Tibial nerve (tissue), 4 donors: ENCODE measurements around the gene SMOC1. TPM values are rescaled to one million over a fixed set of nuclear protein-coding genes. Genes with fewer than 3 reads are reported as not detected.

Experiments used
- DNase-seq, 2 donors: peaks; one replicate each; pipeline ENCODE4 v3.0.0-alpha.2; 2019; ENCODE audit warnings: low spot score in 2 of 2
- H3K27ac ChIP-seq, 4 donors: fragments of 200-600 bp; sonication (generic) in 3 of 4; one replicate each; pipeline ENCODE4 v1.5.1; 2017 to 2019; ENCODE audit warnings: mild to moderate bottlenecking in 1 of 4
- H3K27me3 ChIP-seq, 2 donors: fragments of 200-600 bp; sonication (generic) in 1 of 2; one replicate each; pipeline versions ENCODE4 v1.5.1 to v1.6.0; 2017 to 2019
- H3K36me3 ChIP-seq, 3 donors: fragments of 200-600 bp; sonication (generic); one replicate each; pipeline ENCODE4 v1.5.1; 2018 to 2019
- H3K4me1 ChIP-seq, 4 donors: fragments of 200-600 bp; sonication (generic) in 3 of 4; one replicate each; pipeline ENCODE4 v1.5.1; 2017 to 2019
- H3K4me3 ChIP-seq, 4 donors: fragments of 200-600 bp; sonication (generic) in 3 of 4; one replicate each; pipeline ENCODE4 v1.5.1; 2017 to 2019; ENCODE audit warnings: mild to moderate bottlenecking in 1 of 4, moderate library complexity in 1 of 4
- H3K9me3 ChIP-seq, 4 donors: fragments of 200-600 bp; sonication (generic) in 3 of 4; one replicate each; pipeline ENCODE4 v1.5.1; 2017 to 2019
- CTCF ChIP-seq, 5 experiments: fragments of 200-600 bp in 3 of 5; fragments of 450-650 bp in 2 of 5; sonication (generic) in 3 of 5; IDR thresholded peaks; one replicate each; pipeline ENCODE4 v1.5.1; 2016 to 2019; ENCODE audit warnings: antibody characterized with exemption in 5 of 5, mild to moderate bottlenecking in 3 of 5, moderate library complexity in 2 of 5
- EP300 ChIP-seq, 2 donors: sonication (generic); formaldehyde crosslinking; IDR thresholded peaks; one replicate each; pipeline ENCODE4 v1.6.1; 2017; ENCODE audit warnings: antibody characterized with exemption in 2 of 2, mild to moderate bottlenecking in 1 of 2
- POLR2A ChIP-seq, 2 donors: fragments of 450-650 bp; IDR thresholded peaks; one replicate each; pipeline ENCODE4 v1.6.1; 2017; ENCODE audit warnings: antibody characterized with exemption in 2 of 2, mild to moderate bottlenecking in 2 of 2, moderate library complexity in 2 of 2
- WGBS, 2 donors: methylation state at CpG; one replicate each; pipeline ENCODE4 v1.1.5; 2018; 5-methylcytosine and 5-hydroxymethylcytosine counted together
- total RNA-seq, 4 donors: library from RNA; depleted of rRNA; stranded (reverse); fragments of >200 nt; gene quantifications; one replicate each; pipeline ENCODE4 v1.1.0, GENCODE V29; 2016

The SMOC1 gene
- total RNA-seq, 4 donors from 2014 or later = 6.0 to 14.4 (median 13.3) TPM

GRCh38 chr14:69986336-69986735, 107.1 kb downstream of the SMOC1 start:
- Histone ChIP-seq H3K27me3 (no peaks in the 10 kb centered on the region), H3K36me3 (no peaks in the 10 kb centered on the region), H3K27ac (peak overlapping the region in 2 of 4 donors; percentile 60 to 65), H3K4me3 (no peak overlapping the region), H3K4me1 (peaks cover 0 to 48% (median 4%) of the 10 kb centered on the region in 4 donors), H3K9me3 (no peaks in the 10 kb centered on the region)
- WGBS, 2 donors = 76% methylated on average over 7 of the region's 7 CpGs
- no peak for DNase-seq
- no peak for TF ChIP-seq EP300 (IDR thresholded peaks at IDR 0.05)

GRCh38 chr14:69987406-69988121, 108.3 kb downstream of the SMOC1 start:
- H3K27ac ChIP-seq = peak overlapping the region in 2 of 4 donors; percentile 60 to 65
- peaks cover 0 to 41% (median 4%) of the 10 kb centered on the region in 4 donors for H3K4me1 ChIP-seq
- WGBS, 2 donors = 50 to 58% methylated on average over 13 of the region's 13 CpGs
- no peaks in the 10 kb centered on the region for H3K27me3 ChIP-seq
- H3K4me3 ChIP-seq = no peak overlapping the region
- H3K36me3 ChIP-seq = no peaks in the 10 kb centered on the region
- TF ChIP-seq POLR2A (IDR thresholded peaks at IDR 0.05) = no peak
- H3K9me3 ChIP-seq = no peaks in the 10 kb centered on the region
- no peak for DNase-seq

- Histone ChIP-seq H3K9me3 (no peaks in the 10 kb centered on the region), H3K36me3 (no peaks in the 10 kb centered on the region), H3K27ac (no peak overlapping the region), H3K4me1 (peaks cover 0 to 41% (median 3%) of the 10 kb centered on the region in 4 donors), H3K4me3 (no peak overlapping the region), H3K27me3 (no peaks in the 10 kb centered on the region)
- TF ChIP-seq CTCF (IDR thresholded peaks at IDR 0.05) (no peak), EP300 (IDR thresholded peaks at IDR 0.05) (no peak), POLR2A (IDR thresholded peaks at IDR 0.05) (no peak)
- DNase-seq = no peak
Measured at GRCh38 chr14:69988979-69989378, 109.8 kb downstream of the SMOC1 start.

GRCh38 chr14:69989622-69990021, 110.4 kb downstream of the SMOC1 start:
- Histone ChIP-seq H3K27me3 (no peaks in the 10 kb centered on the region), H3K4me3 (no peak overlapping the region), H3K4me1 (peaks cover 0 to 43% (median 3%) of the 10 kb centered on the region in 4 donors), H3K36me3 (no peaks in the 10 kb centered on the region), H3K27ac (no peak overlapping the region), H3K9me3 (no peaks in the 10 kb centered on the region)
- DNase-seq = no peak
- no peak for TF ChIP-seq POLR2A (IDR thresholded peaks at IDR 0.05)
- no peak for TF ChIP-seq EP300 (IDR thresholded peaks at IDR 0.05)
- TF ChIP-seq CTCF (IDR thresholded peaks at IDR 0.05) = no peak
- WGBS, 2 donors = 75 to 83% methylated on average over 3 of the region's 3 CpGs

DNA sequence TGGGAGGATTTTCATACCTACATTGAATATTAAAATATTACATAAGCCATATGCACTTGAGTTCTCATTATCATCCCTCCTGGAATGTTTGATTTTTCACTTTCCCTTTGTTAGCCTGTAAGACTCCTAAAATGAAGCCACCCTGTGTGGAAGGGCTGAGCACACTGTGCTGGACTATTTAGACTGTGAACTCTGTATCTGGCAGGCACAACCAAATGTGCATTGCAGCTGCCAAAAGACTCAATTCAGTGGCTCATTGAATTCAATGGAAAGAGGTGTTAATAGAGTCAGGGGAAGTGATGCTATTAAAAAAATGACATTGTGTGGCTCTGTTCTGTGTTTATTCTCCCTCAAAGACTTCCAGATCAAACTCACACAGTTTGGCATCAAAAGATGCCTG, 111.1 kb downstream of the SMOC1 start:
- no peak overlapping the region for H3K27ac ChIP-seq
- DNase-seq = no peak
- TF ChIP-seq CTCF (IDR thresholded peaks at IDR 0.05) (no peak), EP300 (IDR thresholded peaks at IDR 0.05) (no peak), POLR2A (IDR thresholded peaks at IDR 0.05) (no peak)
- no peaks in the 10 kb centered on the region for H3K9me3 ChIP-seq
- no peaks in the 10 kb centered on the region for H3K27me3 ChIP-seq
- H3K36me3 ChIP-seq = no peaks in the 10 kb centered on the region
- peaks cover 0 to 37% (median 3%) of the 10 kb centered on the region in 4 donors for H3K4me1 ChIP-seq
- H3K4me3 ChIP-seq = no peak overlapping the region

DNA sequence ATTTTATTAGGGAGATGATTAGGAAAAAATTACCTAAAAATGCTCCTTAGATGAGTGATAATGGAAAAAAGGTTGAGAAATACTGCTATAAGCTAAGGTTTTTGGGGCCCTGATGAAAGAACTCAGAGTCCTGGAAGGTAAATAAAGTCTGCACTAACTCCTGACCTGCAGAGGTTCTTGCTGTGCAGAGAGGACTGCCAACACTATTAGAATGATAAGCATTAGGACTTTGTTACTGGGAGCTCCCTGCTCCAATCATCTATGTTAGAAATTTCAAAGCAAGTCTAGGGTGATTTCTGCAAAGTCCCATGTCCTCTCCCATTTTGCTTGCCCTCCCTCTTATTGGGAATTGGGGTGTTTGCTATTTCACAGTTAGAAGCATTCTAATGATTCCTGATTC, 112.2 kb downstream of the SMOC1 start:
- H3K4me1 ChIP-seq = peaks cover 0 to 31% (median 3%) of the 10 kb centered on the region in 4 donors
- H3K27me3 ChIP-seq = no peaks in the 10 kb centered on the region
- TF ChIP-seq CTCF (IDR thresholded peaks at IDR 0.05) = no peak
- TF ChIP-seq EP300 (IDR thresholded peaks at IDR 0.05) = no peak
- TF ChIP-seq POLR2A (IDR thresholded peaks at IDR 0.05) = no peak
- H3K9me3 ChIP-seq = no peaks in the 10 kb centered on the region
- no peak overlapping the region for H3K4me3 ChIP-seq
- H3K27ac ChIP-seq = no peak overlapping the region
- no peaks in the 10 kb centered on the region for H3K36me3 ChIP-seq
- no peak for DNase-seq
